GM12892 (cell line): ENCODE data around the gene PWP2.
"Not testable (repeated sequence)": the region's sequence is repeated elsewhere in the genome, so short reads cannot be mapped to it uniquely, and the experiment has no call there.

ENCODE experiments used
- DNase-seq: peaks from one replicate; pipeline ENCODE4 v3.0.0; 2011; ENCODE audit not compliant: insufficient read length
- FAIRE-seq: peaks from 2 replicates; lab custom pipeline; 2011; peaks lifted over from hg19 to GRCh38; lab: Jason Lieb, UNC
- POLR2A ChIP-seq: IDR thresholded peaks from 2 replicates; pipeline ENCODE4 v1.6.1; 2011; ENCODE audit warnings: low read depth, low read length, control low read depth
- POLR2AphosphoS5 ChIP-seq: IDR thresholded peaks from 2 replicates; pipeline ENCODE4 v1.6.1; 2011; ENCODE audit warnings: low read depth, low read length, control low read depth
- TAF1 ChIP-seq: IDR thresholded peaks from 2 replicates; pipeline ENCODE4 v1.6.1; 2011; ENCODE audit warnings: low read depth, mild to moderate bottlenecking, control low read depth, low read length, borderline replicate concordance

PWP2 gene

DNA sequence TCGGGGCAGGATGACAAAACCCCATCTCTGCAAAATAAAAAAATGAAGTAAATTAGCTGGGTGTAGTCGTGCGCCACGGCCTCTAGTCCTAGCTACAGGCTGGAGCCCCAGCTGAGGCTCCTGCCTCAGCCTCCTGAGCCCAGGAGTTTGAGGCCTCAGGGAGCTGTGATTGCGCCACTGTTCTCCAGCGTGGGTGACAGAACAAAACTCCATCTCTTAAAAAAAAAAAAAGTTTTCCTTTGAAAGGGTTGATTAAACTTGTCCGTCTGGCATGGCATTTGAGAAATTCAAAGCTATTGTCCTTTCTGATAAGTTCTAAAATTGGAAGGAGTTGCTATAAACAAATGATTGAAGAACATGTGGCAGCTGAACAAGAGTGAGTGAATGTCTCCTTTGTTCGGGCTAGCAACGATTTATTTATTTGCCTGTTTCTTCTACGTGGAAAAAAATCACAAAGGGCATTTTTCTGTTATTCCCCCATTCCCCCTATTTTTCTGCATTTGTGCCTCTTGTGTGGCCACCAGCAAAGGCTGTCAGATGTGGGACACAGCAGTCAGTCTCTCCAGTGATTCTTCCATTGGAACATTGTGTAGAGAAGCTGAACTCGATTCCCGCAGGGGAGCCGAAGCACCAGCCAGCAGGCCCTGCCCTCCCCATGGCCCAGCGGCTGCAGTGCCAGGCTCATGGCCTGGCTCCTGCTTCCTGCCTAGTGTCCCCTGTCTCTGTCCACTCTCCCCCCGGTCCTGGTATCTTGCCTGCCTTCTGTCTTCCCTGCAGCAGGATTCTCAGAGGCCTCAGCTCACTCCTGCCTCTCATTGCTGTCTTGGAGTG lies 21.5 kb upstream of the PWP2 start:
- DNase-seq (no peak), FAIRE-seq (no peak)
- TF ChIP-seq POLR2A = no peak
- no peak for TF ChIP-seq POLR2AphosphoS5
- no peak for TF ChIP-seq TAF1

DNA sequence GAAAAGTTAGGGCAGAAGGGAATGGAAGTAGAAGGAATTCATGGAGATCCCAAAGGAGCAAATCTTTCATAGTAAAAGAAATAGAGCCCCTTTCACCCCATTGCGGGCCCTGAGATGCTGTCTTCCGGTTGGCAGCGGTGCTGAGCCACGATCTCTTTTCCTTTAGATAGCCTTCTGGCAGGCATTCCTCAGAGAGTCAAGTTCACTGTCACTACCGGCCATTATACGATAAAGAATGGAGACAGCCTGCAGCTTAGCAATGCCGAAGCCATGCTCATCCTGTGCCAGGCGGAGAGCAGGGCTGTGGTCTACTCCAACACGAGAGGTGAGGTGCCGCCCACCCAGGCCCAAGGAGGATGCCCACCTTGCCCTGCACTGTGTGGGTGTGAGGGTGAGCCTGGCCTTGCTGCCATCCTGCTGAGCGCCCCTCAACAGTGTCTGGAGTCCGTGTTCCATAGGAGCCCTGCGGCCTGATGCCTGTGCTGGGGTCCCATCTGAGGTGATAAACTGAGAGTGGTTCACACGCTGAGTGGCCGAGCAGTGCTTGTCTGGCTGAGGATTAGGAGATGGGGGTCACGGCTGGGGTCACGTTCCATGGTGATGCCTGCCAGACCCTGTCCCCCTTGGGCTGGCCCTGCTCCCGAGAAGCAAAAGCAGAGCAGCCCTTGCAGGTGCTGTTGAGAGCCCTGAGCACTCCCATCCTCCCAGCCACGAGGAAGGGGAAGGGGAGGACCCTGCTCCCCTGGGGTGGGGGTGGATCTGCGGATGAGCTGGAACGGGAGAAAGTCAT lies 20.4 kb upstream of the PWP2 start:
- no peak for FAIRE-seq
- TF ChIP-seq TAF1 = no peak
- TF ChIP-seq POLR2A = no peak
- TF ChIP-seq POLR2AphosphoS5 = no peak

DNA sequence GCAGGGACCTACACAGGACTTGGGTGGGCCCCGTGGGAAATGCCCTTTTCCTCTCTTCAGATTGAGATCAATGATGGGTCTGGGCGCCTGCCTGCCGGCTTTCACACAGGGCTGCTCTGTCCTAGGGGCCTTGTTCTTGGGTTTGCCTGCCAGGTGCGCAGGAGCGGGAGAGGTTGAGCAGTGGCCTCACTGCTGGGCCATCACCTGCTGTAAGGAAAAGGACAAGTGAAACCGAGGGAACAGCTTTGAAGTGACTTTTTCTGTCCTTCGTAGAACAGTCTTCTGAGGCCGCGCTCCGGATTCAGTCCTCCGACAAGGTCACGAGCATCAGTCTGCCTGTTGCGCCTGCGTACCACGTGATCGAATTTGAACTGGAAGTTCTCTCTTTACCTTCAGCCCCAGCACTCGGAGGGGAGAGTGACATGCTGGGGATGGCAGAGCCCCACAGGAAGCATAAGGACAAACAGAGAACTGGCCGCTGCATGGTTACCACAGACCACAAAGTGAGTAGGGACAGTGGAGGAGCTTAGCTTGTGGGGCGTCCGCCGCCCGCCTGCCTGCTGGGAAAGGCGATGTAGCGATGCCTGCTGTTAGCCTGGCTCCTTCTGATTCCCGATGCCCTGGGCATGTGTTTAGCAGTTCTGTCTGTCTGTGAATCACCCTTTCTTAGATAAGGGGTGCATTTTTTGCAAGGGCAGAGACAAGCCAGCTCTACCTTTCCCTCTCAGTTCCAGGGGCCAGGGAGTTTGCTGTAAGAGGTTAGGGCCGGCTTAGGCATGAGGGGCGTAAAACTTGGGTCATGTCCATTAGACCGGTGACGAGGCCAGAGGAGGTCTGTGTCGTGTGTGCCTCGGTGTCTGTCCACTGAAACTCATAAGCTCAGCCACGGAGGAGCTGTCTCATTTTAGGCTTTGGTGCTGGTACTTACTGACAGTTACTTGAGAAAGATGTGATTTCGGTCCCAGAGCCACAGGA lies 19.5 kb upstream of the PWP2 start:
- no peak for FAIRE-seq
- no peak for DNase-seq
- no peak; the same call in 1 of the 2 replicates for TF ChIP-seq POLR2A
- no peak for TF ChIP-seq TAF1
- TF ChIP-seq POLR2AphosphoS5 = no peak

More for the DNA sequence above, 20.4 kb upstream of the PWP2 start:
- no peak for DNase-seq

DNA sequence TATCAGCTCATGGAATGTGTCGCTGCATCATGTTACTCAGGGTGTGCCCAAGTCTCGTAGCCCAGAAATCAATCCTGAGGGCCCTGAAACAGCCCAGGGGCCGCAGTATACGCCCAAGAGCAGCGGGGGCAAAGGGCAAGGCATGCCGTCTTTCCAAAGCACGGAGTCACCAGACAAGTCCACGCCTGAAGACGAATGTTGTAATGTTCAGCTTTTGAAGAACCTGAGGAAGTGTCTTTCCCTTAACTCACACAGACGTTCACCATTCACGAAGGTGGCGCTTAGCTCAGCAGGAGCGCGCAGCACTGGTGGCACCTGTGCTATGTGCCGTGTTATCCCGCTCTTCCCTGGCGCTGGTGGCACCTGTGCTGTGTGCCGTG lies 18.8 kb upstream of the PWP2 start:
- DNase-seq = no peak
- no peak for FAIRE-seq
- no peak for TF ChIP-seq TAF1
- TF ChIP-seq POLR2A = no peak
- no peak for TF ChIP-seq POLR2AphosphoS5

DNA sequence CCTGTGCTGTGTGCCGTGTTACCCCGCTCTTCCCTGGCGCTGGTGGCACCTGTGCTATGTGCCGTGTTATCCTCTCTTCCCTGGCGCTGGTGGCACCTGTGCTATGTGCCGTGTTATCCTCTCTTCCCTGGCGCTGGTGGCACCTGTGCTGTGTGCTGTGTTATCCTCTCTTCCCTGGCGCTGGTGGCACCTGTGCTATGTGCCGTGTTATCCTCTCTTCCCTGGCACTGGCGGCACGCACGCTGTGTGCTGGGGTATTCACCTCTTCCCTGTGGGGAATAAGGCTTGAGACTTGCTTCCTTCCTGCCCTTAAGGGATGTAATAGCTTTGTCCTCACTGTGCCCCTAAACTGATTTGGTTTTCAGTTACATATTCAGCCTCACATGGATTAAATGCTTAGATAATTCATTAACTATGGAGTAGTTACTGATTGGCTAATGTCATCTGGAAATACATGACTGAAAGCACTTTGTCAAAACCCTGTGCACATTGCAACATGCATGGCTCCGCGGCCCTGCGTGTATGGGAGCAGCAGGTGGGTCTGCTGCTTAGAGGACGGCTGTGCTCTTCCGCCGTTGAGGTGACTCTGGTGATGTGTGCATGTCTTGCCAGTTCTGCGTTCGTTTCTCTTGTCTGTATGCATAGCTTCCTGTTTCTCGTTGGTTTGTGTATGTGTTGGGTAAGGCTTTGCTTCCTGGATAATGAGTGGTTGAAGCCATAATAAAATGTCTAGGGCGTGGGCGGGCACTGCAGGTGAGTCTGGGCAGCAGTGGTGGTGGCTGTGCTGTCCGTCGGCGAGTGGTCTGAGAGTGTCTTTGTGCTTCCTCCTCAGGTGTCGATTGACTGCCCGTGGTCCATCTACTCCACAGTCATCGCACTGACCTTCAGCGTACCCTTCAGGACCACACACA lies 17.9 kb upstream of the PWP2 start:
- FAIRE-seq (no peak), DNase-seq (no peak)
- TF ChIP-seq POLR2AphosphoS5 (no peak), TAF1 (no peak), POLR2A (no peak)

DNA sequence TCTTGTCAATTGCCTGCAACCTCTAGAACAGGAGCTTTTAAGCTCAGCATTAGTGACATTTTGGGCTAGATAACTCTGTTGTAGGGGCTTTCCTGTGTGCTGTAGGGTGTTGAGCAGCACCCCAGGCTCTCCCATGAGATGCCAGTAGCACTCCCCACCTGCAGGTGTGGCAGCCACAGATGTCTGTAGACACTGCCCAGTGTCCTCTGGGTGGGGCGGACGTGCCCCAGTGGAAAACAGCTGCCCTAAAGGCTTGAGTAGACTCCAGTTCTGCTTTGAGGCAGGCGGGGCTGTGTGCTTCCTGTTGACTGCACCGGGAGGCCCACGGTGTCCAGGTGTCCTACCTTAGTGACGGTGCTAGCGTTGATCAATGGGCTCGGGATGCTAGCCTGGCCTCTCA lies 16.9 kb upstream of the PWP2 start:
- FAIRE-seq (no peak), DNase-seq (no peak)
- TF ChIP-seq TAF1 (no peak), POLR2AphosphoS5 (no peak), POLR2A (no peak)

DNA sequence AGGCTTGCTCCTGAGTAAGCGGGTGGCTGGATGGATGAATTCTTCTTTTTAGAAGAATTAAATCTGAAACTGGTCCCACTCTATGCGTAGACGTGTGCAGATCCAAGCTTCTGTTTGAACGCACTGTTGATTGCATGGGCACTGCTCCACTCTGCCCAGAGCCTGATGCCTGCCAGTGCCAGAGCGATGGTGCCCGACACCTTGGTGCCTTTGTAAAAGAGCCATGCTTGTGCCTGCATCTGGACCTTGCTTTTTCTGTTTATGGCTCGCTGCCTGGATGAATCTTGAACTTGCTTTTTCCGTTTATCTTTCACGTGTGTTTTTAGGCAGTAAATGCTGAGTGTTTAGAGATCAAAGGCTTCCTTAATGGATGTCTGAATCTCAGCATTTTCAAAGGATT lies 15.0 kb upstream of the PWP2 start:
- FAIRE-seq (no peak), DNase-seq (no peak)
- TF ChIP-seq POLR2AphosphoS5 (no peak), TAF1 (no peak), POLR2A (no peak)

DNA sequence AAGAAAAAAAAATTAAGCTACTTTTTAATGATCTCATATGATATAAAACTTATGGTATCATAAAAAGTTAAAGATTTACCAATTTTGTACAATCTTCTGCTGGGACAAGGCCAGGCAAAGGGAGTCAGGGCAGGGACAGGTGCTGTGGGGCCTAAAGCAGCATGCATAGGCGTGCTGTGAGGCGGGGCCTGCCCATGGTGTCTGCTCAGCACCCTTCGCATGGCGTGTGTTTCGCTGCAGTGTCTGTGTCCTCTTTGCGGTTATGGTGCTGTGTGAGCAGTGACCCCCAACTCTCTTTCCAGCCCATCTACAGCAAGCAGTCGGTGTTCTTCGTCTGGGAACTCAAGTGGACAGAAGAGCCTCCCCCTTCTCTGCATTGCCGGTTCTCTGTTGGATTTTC lies 13.4 kb upstream of the PWP2 start:
- FAIRE-seq (no peak), DNase-seq (no peak)
- no peak for TF ChIP-seq POLR2AphosphoS5
- no peak for TF ChIP-seq TAF1
- no peak for TF ChIP-seq POLR2A

DNA sequence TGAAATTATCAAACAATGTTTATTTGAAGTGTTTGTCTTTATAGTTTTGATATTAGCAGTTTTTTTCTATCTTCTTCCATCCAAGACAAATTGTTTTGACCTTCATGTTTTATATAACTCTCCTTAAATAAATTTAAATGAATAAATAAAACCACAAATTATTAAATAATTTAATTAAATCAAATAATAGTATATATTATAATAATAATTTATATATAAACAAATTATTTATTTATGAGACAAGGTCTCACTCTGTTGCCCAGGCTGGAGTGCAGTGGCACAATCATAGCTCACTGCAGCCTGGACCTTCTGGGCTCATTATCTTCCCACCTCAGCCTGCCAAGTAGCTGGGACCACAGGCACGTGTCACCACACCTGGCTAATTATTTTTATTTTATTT lies 12.4 kb upstream of the PWP2 start:
- no peak for TF ChIP-seq TAF1
- TF ChIP-seq POLR2AphosphoS5 = no peak
- no peak for TF ChIP-seq POLR2A
- DNase-seq = no peak
- FAIRE-seq = no peak

DNA sequence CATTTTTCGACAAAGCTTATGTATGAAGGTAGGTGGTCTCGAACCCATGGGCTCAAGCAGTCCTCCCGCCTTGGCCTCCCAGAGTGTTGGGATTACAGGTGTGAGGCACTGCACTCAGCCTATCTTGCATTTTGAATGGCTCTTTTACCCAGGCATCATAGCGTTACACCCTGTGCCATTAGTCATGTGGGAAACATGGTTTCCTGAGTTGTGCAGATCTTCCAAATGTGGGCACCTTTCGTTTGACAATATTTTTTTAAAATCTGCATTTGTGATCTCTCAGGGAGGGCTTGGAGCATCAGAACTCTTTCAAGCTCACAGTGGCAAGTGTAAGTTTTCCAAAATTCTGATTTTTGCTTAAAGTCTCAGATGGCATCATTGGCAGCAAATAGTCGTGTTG lies 8.7 kb upstream of the PWP2 start:
- not testable (repeated sequence) for DNase-seq, FAIRE-seq

DNA sequence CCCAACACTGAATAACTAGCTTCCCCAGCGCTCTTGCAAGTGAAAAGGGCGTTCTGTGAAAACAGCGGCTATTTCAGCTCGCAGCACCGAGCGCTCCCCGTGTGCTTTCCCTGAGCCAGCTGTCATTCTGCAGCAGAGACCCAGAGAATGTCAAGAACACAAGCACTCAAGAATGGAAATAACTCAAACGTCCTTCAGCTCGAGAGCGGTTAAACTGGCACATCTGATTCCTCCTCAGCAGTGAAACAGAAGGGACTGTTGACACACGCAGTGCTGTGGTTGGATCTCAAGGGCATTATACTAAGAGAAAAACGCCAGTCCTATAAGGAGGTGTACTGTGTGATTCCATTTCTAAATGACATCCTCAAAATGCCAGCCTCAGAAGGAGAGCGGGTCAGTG lies 8.2 kb upstream of the PWP2 start:
- not testable (repeated sequence) for DNase-seq, FAIRE-seq

DNA sequence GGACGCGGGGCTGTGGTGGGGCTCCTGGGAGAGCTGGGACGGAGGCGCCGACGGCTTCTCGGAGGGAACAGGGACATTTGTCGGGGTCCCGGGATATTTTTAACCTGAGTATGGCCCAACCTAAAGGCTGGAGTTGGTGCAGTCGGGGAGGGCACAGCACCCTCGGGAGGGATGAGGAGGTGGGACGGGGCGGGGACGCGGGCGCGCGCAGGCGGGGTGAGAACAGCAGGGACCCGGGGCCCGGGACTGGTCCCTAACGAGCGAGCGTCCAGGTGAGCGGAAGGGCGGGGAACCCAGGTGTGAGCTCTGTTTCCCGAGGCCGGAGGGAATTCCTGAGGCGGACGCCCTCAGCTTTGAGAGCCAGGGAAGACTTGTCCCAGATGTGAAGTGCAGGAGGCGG lies 390 bp downstream of the PWP2 start:
- not testable (repeated sequence) for DNase-seq, FAIRE-seq

DNA sequence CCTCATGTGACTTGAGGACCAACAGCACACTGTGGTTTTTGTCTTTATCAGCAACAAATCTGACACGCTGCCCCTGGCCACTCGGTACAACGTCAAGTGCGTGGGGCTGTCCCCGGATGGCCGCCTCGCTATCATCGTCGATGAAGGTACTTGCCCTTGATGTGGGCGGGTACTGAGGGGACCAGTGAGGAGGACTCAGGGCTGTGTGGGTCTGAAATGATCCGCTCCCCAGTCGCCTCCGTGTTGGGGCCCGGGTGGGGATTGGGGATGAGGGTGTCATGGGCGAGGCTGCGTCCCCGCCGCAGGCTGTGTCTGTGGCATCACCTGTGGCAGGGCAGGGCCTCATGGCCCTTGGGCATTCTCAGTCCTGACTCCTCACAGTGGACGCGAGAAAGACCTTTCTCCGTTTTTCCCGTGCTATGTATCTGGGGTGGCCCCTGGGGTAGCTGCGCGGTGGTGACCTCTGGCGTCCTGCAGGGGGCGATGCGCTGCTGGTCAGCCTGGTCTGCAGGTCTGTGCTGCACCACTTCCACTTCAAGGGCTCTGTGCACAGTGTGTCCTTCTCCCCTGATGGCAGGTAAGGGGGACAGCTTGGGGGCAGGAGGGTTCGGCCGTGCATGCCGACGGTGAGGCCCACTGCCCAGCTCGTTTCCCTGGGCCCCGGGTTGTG lies 6.6 kb downstream of the PWP2 start:
- not testable (repeated sequence) for FAIRE-seq, DNase-seq

DNA sequence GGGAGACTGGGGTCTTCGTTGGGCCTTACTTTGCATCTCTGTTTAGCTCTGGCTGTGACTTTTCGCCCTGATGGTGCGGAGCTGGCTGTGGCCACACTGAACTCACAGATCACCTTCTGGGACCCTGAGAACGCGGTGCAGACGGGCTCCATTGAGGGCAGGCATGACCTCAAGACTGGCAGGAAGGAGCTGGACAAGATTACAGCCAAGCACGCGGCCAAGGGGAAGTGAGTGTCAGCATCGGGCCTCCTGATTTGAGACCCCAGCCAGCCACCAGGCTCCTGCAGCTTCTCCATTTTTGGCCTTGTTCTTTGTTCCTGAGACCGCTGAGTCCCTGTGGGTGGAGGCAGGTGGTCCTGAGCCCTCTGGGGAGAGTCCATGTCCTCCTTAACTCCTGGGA lies 14.9 kb downstream of the PWP2 start:
- not testable (repeated sequence) for FAIRE-seq

DNA sequence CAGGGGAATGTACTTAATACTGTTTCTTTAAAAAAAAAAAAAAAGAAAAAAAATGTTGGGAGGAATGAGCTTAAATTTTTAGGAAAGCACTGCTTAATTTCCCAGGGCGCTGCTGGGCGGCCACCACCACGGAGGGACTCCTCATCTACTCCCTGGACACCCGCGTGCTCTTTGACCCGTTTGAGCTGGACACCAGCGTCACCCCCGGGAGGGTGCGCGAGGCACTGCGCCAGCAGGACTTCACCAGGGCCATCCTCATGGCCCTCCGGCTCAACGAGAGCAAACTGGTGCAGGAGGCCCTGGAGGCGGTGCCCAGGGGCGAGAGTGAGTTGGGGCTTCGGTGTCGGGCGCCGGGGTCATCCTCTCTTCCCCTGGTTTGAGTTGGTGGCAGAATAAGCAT lies 20.6 kb downstream of the PWP2 start:
- not testable (repeated sequence) for DNase-seq, FAIRE-seq

More for the DNA sequence above, 14.9 kb downstream of the PWP2 start:
- DNase-seq = not testable (repeated sequence)
